Activated T-cell treated with anti-CD3 and anti-CD28 coated beads, Interleukin-2, amount 50 U/mL, for 72 hours (primary cell): ENCODE measurements around the gene HMGN4. TPM values are rescaled to one million over a fixed set of nuclear protein-coding genes. Genes with fewer than 3 reads are reported as not detected.

ENCODE experiments used
- ATAC-seq, 2 donors: fragments of 150-1000 bp; cut with Tn5 transposase; replicated peaks in 1 of 2; 2 replicates each; pipeline ENCODE4 v1.10.0; 2021; ENCODE audit warnings: moderate library complexity in 2 of 2, mild to moderate bottlenecking in 1 of 2
- DNase-seq, 2 donors: peaks; one replicate each; pipeline ENCODE4 v3.0.0; 2021 to 2022; ENCODE audit warnings: mixed read lengths in 1 of 2
- H3K27ac Mint-ChIP-seq: one replicate; pipeline ENCODE4 v1.8.0; 2022; ENCODE audit warnings: mild to moderate bottlenecking, moderate library complexity, mixed read lengths
- H3K27me3 Mint-ChIP-seq: one replicate; pipeline ENCODE4 v1.8.0; 2022; ENCODE audit warnings: low read depth, mixed read lengths
- H3K36me3 Mint-ChIP-seq, 2 donors: one replicate each; pipeline ENCODE4 v1.8.0; 2022; ENCODE audit warnings: mixed read lengths in 2 of 2, mild to moderate bottlenecking in 1 of 2; ENCODE audit not compliant: insufficient read depth in 2 of 2
- H3K4me1 Mint-ChIP-seq: one replicate; pipeline ENCODE4 v1.8.0; 2022; ENCODE audit warnings: low read depth, mixed read lengths
- H3K4me3 Mint-ChIP-seq, 2 donors: one replicate each; pipeline ENCODE4 v1.8.0; 2022; ENCODE audit warnings: mild to moderate bottlenecking in 2 of 2, mixed read lengths in 2 of 2, moderate library complexity in 2 of 2
- H3K9me3 Mint-ChIP-seq, 2 donors: one replicate each; pipeline ENCODE4 v1.8.0; 2022; ENCODE audit warnings: mixed read lengths in 2 of 2
- total RNA-seq, 2 donors: library from RNA; stranded (reverse); gene quantifications; one replicate each; pipeline ENCODE4 v1.2.3, GENCODE V29; 2022

Gene HMGN4
- total RNA-seq, 2 donors from 2014 or later = 84.7 to 90.9 TPM

DNA sequence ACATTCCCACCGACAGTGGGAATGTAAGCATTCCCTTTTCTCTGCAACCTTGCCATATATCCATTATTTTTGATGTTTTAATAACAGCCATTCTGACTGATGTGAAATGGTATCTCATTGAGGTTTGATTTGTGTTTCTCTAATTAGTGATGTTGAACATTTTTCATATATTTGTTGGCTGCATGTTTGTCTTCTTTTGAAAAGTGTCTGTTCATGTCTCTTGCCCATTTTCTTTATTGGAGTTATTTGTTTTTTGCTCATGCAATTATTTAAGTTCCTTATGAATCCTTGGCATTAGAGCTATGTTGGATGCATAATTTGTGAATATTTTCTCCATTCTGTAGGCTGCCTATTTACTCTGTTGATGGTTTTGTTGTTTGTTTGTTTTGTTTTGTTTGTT, 40.6 kb downstream of the HMGN4 start:
- H3K4me3 Mint-ChIP-seq = peak overlapping the region; percentile 35 to 36
- no peak for DNase-seq

DNA sequence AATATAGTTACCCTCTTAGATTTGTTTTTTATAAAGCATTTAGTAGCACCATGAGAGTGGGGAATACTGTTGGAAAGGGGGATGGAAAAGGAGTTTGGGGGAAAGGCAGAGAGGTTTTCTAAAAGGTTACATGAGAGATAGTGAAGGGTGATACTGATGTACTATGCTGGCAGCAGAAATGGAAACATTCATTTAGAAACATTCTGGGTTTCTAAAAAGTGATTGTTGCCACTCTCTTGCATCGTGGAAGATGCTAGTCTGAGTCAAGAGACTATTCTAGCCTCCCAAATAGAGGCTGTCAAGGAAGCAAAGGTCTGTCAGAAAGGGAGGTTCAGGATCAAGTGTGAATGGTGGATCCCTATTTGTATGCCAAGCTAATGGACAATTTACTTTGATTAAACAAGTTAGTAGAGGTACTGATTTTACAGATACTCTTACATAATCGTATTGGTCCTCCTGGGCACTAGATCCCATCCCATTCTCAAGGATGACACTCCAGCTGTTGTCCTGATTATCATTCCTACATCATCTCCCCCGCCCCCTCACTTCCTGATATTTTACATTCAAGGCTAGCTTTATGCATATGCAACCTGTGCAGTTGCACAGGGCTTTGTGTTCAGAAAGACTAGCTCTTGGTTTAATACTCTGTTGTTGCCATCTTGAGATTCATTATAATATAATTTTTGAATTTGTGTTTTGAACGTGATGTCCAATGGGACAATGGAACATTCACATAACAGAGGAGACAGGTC, 43.2 kb downstream of the HMGN4 start:
- Mint-ChIP-seq H3K4me1 (peaks cover 30% of the 10 kb centered on the region), H3K36me3 (peaks cover 7 to 9% of the 10 kb centered on the region in 2 donors), H3K27me3 (peaks cover 35% of the 10 kb centered on the region), H3K27ac (peak overlapping the region; percentile 62), H3K9me3 (peaks cover 3 to 7% of the 10 kb centered on the region in 2 donors), H3K4me3 (peak overlapping the region; percentile 30 to 62)
- ATAC-seq (peak; percentile 48 to 63), DNase-seq (no peak)

More for the DNA sequence above, 40.6 kb downstream of the HMGN4 start:
- no peak overlapping the region for H3K27ac Mint-ChIP-seq
- peaks cover 7 to 9% of the 10 kb centered on the region in 2 donors for H3K36me3 Mint-ChIP-seq
- H3K9me3 Mint-ChIP-seq = peaks cover 3 to 7% of the 10 kb centered on the region in 2 donors
- peaks cover 25% of the 10 kb centered on the region for H3K27me3 Mint-ChIP-seq
- peaks cover 37% of the 10 kb centered on the region for H3K4me1 Mint-ChIP-seq
- ATAC-seq = no peak

DNA sequence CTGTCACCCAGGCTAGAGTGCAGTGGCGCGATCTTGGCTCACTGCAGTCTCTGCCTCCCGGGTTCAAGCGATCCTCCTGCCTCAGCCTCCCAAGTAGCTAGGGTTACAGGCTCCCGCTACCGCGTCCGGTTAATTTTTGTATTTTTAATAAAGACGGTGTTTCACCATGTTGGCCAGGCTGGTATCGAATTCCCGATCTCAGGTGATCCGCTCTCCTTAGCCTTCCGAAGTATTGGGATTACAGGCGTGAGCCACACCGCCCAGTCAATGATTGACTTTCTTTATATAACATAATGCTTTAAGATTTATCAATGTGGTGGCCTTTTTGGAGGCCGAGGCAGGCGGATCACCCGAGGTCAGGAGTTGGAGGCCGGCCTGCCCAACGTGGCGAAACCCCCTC, 50.8 kb downstream of the HMGN4 start:
- Mint-ChIP-seq H3K27me3 (peaks cover 32% of the 10 kb centered on the region), H3K4me3 (no peak overlapping the region), H3K4me1 (peaks cover 5% of the 10 kb centered on the region), H3K9me3 (no peaks in the 10 kb centered on the region), H3K36me3 (no peaks in the 10 kb centered on the region), H3K27ac (no peak overlapping the region)
- DNase-seq = no peak
- ATAC-seq = no peak

DNA sequence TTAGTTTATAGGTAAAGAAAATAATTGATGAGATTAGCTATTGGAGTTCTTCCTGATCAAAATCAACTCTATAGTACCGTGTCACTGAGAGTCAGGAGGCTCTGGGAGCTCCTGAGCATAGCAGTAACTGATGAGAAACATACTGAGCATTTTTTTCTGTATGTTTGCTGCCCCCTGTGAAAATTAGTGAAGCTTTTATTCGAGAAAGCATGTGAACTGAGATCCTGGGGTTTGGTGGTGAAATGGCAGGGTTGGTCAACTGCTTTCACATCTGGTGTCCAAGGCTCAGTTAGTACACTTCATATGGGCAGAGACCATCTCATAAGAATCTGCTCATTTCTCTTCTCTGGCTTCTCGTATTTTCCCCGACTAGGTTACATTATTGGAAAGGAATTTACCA, 54.5 kb downstream of the HMGN4 start:
- H3K27me3 Mint-ChIP-seq = peaks cover 25% of the 10 kb centered on the region

DNA sequence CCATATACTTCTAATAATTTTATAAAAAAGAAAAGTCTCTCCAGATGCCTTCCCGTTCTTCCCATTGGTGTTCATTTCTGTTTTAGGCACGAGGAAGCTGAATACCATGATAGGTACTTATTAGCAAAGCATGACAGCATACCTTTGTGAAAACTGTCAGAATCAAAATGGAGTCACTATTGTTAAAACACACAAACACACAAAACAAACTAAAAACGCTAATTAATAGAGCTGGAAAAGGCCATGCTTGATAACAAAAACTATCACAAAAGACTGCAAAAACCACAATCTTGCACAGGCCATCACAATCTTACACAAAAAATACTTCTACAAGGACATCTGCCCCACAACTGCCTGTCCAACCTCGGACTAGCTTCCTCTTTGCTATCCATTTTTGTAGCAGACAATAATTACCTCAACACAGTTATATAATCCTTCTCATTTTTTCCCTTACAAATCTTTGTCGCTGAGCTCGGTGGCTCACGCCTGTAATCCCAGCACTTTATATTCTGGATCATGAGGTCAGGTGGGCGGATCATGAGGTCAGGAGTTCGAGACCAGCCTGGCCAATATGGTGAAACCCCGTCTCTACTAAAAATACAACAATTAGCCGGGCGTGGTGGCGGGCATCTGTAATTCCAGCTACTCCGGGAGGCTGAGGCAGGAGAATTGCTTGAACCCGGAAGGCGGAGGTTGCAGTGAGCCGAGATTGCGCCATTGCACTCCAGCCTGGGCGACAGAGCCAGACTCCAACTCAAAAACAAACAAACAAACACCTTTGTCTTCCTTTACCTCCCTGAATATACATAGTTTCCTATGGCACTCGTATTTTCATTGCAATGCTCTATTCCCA, 55.3 kb downstream of the HMGN4 start:
- H3K27ac Mint-ChIP-seq = no peak overlapping the region
- H3K36me3 Mint-ChIP-seq = peaks cover 3 to 7% of the 10 kb centered on the region in 2 donors
- H3K9me3 Mint-ChIP-seq = no peaks in the 10 kb centered on the region
- H3K4me1 Mint-ChIP-seq = peaks cover 18% of the 10 kb centered on the region
- peaks cover 25% of the 10 kb centered on the region for H3K27me3 Mint-ChIP-seq
- H3K4me3 Mint-ChIP-seq = peak overlapping the region; percentile 52 to 69
- ATAC-seq = no peak
- DNase-seq = no peak

More for the DNA sequence above, 54.5 kb downstream of the HMGN4 start:
- no peak for ATAC-seq
- no peak for DNase-seq
- Mint-ChIP-seq H3K36me3 (peaks cover 0 to 2% of the 10 kb centered on the region in 2 donors), H3K27ac (no peak overlapping the region), H3K4me1 (peaks cover 9% of the 10 kb centered on the region), H3K4me3 (no peak overlapping the region), H3K9me3 (no peaks in the 10 kb centered on the region)

DNA sequence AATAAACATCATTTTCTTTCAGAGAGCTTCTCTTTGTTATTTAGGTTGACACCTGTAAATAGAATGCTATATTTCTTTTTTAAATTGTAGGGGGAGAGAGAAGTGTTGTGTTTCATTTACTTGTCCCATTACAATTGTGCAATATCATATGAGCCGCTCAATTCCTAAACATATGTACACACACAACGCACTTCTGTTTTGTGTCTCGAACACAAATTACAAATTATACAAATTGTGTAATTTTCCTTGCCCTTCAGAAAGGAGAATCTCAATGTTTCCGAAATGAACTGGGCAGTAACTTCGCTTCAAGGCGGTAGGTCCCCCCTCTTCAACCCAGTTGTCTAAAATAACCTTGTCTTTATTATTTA, 55.9 kb downstream of the HMGN4 start:
- peaks cover 24% of the 10 kb centered on the region for H3K4me1 Mint-ChIP-seq
- H3K4me3 Mint-ChIP-seq = peak overlapping the region; percentile 52 to 69
- ATAC-seq (no peak), DNase-seq (no peak)
- no peaks in the 10 kb centered on the region for H3K9me3 Mint-ChIP-seq
- H3K27ac Mint-ChIP-seq = peak overlapping the region; percentile 90
- H3K36me3 Mint-ChIP-seq = peaks cover 3 to 9% of the 10 kb centered on the region in 2 donors
- H3K27me3 Mint-ChIP-seq = peaks cover 25% of the 10 kb centered on the region

DNA sequence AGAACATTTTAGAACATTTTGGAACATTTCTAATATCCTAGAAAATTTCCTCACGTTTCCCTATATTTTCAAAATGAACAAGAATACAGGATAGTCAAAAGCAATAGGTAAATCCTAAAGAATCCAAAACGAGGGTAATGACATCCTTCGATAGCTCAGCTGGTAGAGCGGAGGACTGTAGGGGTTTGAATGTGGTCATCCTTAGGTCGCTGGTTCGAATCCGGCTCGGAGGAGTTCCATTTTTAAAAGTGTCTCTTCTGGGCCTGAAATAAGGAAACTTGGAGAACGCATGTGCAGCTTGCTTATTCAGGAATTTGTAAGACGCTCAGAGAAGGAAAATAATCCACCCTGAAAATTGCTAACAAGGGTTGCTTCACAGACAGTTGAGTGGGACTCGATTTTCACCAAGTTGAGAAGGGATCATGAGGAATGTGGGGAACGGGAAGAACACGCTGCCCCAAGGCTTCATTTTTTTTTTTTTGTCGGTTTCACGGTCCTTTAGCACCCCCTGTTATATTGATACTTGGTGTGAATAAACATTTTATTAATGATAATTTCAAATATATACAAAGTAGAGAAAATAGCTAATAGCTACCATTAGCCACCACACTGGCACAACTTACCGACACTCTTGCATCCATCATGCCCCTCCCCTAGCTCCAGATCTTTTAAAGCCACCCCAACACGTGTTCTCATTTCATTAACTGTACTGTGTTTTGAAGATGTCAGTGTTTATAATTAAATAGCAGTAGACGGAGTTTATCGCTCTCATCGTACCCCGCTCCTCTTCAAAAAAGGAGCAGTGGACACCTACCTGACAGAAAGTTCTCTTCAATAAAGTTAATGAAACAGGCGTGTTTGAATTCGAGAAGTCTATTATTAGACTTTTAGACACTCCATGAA, 56.8 kb downstream of the HMGN4 start:
- peak overlapping the region; percentile 90 for H3K27ac Mint-ChIP-seq
- peaks cover 4 to 11% of the 10 kb centered on the region in 2 donors for H3K36me3 Mint-ChIP-seq
- DNase-seq (peak; percentile 46 to 57), ATAC-seq (peak in 1 of 2 donors; percentile 18)
- no peaks in the 10 kb centered on the region for H3K9me3 Mint-ChIP-seq
- peak overlapping the region; percentile 52 to 69 for H3K4me3 Mint-ChIP-seq
- H3K27me3 Mint-ChIP-seq = peaks cover 25% of the 10 kb centered on the region
- peaks cover 32% of the 10 kb centered on the region for H3K4me1 Mint-ChIP-seq

DNA sequence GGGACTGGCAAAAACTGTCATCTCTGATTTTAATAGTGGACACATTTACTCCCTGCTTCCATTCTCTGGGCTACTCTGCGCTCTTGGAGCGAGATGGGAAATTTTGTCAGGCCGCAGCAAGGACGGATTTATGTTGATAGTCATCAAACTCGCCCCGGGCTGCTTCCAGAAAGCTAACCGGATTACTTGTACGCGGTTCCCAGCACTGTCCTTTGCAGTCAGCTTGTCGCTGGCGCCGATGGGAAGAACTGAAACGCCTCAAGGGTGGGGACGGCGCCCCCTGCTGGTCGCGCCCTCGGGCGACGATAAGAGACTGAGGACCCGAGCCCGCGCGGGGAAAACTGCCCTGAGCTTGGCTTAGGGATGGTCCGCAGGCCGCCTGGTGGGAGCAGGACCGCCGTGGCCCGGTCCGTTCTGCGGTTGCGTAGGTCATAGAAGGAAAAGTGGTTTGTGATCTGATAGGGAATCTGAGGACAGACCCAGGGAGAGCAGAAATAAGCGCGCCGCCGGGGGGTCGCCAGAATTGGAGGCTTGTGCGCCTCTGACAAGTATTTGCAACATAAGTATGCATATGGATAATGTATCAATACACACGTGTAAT, 57.6 kb downstream of the HMGN4 start:
- Mint-ChIP-seq H3K36me3 (peaks cover 4 to 11% of the 10 kb centered on the region in 2 donors), H3K27me3 (peaks cover 25% of the 10 kb centered on the region), H3K9me3 (no peaks in the 10 kb centered on the region), H3K4me1 (peaks cover 40% of the 10 kb centered on the region), H3K27ac (no peak overlapping the region), H3K4me3 (no peak overlapping the region)
- DNase-seq (peak; percentile 89 to 92), ATAC-seq (peak; percentile 63 to 66)

Other genes starting within 250 kb of the HMGN4 start
- 10 to 100 TPM; 51.9 to 72.0 TPM for gene BTN3A2, start 173.2 kb upstream of the HMGN4 start, total RNA-seq
- gene BTN2A2, start 155.3 kb upstream of the HMGN4 start, total RNA-seq = 10 to 100 TPM; 25.7 to 33.5 TPM
- 10 to 100 TPM; 57.3 to 62.8 TPM for gene BTN3A1, start 136.1 kb upstream of the HMGN4 start, total RNA-seq
- gene BTN3A3, start 97.9 kb upstream of the HMGN4 start, total RNA-seq = 10 to 100 TPM; 35.9 to 38.3 TPM
- gene BTN2A1, start 80.4 kb upstream of the HMGN4 start, total RNA-seq = 10 to 100 TPM; 24.3 to 25.7 TPM
- gene BTN1A1, start 38.1 kb upstream of the HMGN4 start, total RNA-seq = under 1 TPM in 1 of 2 donors, not detected in 1; 0.10 TPM
- gene ABT1, start 58.6 kb downstream of the HMGN4 start, total RNA-seq = 10 to 100 TPM; 20.9 to 21.8 TPM
- 10 to 100 TPM; 11.5 to 13.5 TPM for gene ZNF322, start 121.4 kb downstream of the HMGN4 start, total RNA-seq